Aorta (tissue), 5 donors: ENCODE data around the gene TMPRSS5. TPM values are rescaled to one million over a fixed set of nuclear protein-coding genes. Genes with fewer than 3 reads are reported as not detected.

Source experiments
- ATAC-seq: fragments of 200-7000 bp; cut with Tn5 transposase; one replicate; pipeline ENCODE4 v1.9.1; 2022; ENCODE audit warnings: moderate library complexity; ENCODE audit not compliant: low FRiP score
- DNase-seq, 2 donors: peaks; one replicate each; pipeline ENCODE4 v3.0.0-alpha.2; 2020
- H3K27ac ChIP-seq, 2 donors: one replicate each; pipeline ENCODE4 v1.5.1; 2013; ENCODE audit warnings: low read length in 2 of 2, mild to moderate bottlenecking in 2 of 2, moderate library complexity in 2 of 2, control low read depth in 1 of 2, inconsistent platforms in 1 of 2, low read depth in 1 of 2
- H3K27me3 ChIP-seq, 2 donors: one replicate each; pipeline ENCODE4 v1.6.1; 2013; ENCODE audit warnings: control low read depth in 1 of 2, low read length in 1 of 2, mild to moderate bottlenecking in 1 of 2, moderate library complexity in 1 of 2; ENCODE audit not compliant: insufficient read depth in 2 of 2, control insufficient read depth in 1 of 2
- H3K36me3 ChIP-seq, 2 donors: one replicate each; pipeline ENCODE4 v1.6.1; 2013; ENCODE audit warnings: control low read depth in 1 of 2, low read length in 1 of 2, mild to moderate bottlenecking in 1 of 2; ENCODE audit not compliant: insufficient read depth in 2 of 2, control insufficient read depth in 1 of 2
- H3K4me1 ChIP-seq, 2 donors: one replicate each; pipeline ENCODE4 v1.6.1; 2013; ENCODE audit warnings: low read length in 2 of 2, control low read depth in 1 of 2, mild to moderate bottlenecking in 1 of 2, moderate library complexity in 1 of 2; ENCODE audit not compliant: insufficient read depth in 2 of 2, control insufficient read depth in 1 of 2
- H3K4me3 ChIP-seq, 2 donors: one replicate each; pipeline ENCODE4 v1.5.1; 2013; ENCODE audit warnings: low read length in 2 of 2, control low read depth in 1 of 2, mild to moderate bottlenecking in 1 of 2
- H3K9me3 ChIP-seq: one replicate; pipeline ENCODE4 v1.6.1; 2013; ENCODE audit warnings: mild to moderate bottlenecking, low read length; ENCODE audit not compliant: control insufficient read depth
- WGBS, 2 donors: extraction: QIAGEN DNeasy Blood & Tissue Kit; methylation state at CpG; one replicate each; pipeline ENCODE4 v1.1.7; 2013; 5-methylcytosine and 5-hydroxymethylcytosine counted together
- intact Hi-C, 2 donors: fragments of 100-400 bp; cut with DNase I; formaldehyde crosslinking; loops; one replicate each; pipeline versions ENCODE4 v1.14.2 to v1.15.0; 2022
- polyA plus RNA-seq, 2 donors: library from polyadenylated mRNA; stranded (reverse); fragments of 200-250 nt; gene quantifications; one replicate each; pipeline ENCODE4 v1.2.3, GENCODE V29; 2013
- total RNA-seq, 2 donors: library from RNA; stranded (reverse); fragmentation: NEBNext Ultra II Directional; extraction: Animal tissue kit (Norgen Biotek cat#: 25700); gene quantifications; one replicate each; pipeline ENCODE4 v1.2.1, GENCODE V29; 2021
- donor health status: healthy with polysubstance abuse.
- donor health status: Bipolar disorder and iron deficiency.
- donor health status: DM: no; HTN: no; CAD: no.
- donor health status: DM: no; HTN: no; CAD: no.
- donor health status: DM: yes; HTN: yes; CAD: no.

The TMPRSS5 gene
- total and polyA plus RNA-seq, 4 donors: 1.8 to 2.2 (median 2.0) TPM; not detected in 1

DNA sequence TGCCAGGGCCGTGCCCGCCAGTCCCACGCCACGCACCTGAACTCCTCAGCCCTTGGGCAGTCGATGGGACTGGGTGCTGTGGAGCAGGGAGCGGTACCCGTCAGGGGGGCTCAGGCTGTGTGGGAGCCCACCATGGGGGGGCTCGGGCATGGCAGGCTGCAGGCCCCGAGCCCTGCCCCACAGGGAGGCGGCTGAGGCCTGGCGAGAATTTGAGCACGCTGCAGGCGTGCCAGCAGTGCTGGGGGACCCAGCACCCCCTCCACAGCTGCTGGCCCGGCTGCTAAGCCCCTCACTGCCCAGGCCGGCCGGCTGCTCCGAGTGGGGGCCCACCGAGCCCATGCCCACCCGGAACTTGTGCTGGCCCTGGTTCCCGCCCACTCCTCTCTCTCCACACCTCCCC, 56.8 kb downstream of the TMPRSS5 start:
- 89 to 91% methylated on average over 20 of the region's 20 CpGs for WGBS, 2 donors
- no peaks in the 10 kb centered on the region for H3K27me3 ChIP-seq
- H3K9me3 ChIP-seq: no peaks in the 10 kb centered on the region
- intact Hi-C loops: no loop called here
- no peak for DNase-seq
- H3K4me1 ChIP-seq: no peaks in the 10 kb centered on the region
- no peak overlapping the region for H3K27ac ChIP-seq
- H3K4me3 ChIP-seq: no peak overlapping the region
- no peak for ATAC-seq
- H3K36me3 ChIP-seq: no peaks in the 10 kb centered on the region

GRCh38 chr11:113647856-113648255, 58.3 kb downstream of the TMPRSS5 start:
- Histone ChIP-seq H3K9me3 (no peaks in the 10 kb centered on the region), H3K4me1 (no peaks in the 10 kb centered on the region), H3K4me3 (no peak overlapping the region), H3K27me3 (no peaks in the 10 kb centered on the region), H3K27ac (no peak overlapping the region), H3K36me3 (no peaks in the 10 kb centered on the region)
- DNase-seq (no peak), ATAC-seq (no peak)
- 92 to 94% methylated on average over 4 of the region's 4 CpGs for WGBS, 2 donors
- intact Hi-C loops: no loop called here

DNA sequence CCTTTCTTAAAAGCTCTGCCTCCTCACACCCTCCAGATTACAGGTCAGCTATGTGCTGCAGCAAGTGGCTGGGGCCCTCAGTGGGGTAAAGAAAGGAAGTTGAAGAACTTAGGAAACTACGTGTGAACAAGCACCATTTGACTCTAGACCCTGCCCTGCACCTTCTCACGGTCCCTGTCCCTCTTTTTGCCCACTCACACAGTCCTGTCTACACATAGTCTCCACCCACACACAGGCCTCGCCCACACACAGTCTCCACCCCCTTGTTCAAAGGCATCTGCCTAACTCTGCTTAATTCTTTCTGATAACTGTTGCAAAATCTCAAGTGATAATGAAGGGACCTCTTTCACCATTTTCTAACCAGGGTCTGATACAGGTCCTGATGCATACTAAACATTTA, 59.0 kb downstream of the TMPRSS5 start:
- no peaks in the 10 kb centered on the region for H3K9me3 ChIP-seq
- no peaks in the 10 kb centered on the region for H3K4me1 ChIP-seq
- intact Hi-C loops: no loop called here
- no peak overlapping the region for H3K4me3 ChIP-seq
- no peaks in the 10 kb centered on the region for H3K36me3 ChIP-seq
- no peak overlapping the region for H3K27ac ChIP-seq
- no peak for DNase-seq
- ATAC-seq: no peak
- H3K27me3 ChIP-seq: no peaks in the 10 kb centered on the region
- WGBS, 2 donors: 41 to 51% methylated on average over 3 of the region's 3 CpGs

DNA sequence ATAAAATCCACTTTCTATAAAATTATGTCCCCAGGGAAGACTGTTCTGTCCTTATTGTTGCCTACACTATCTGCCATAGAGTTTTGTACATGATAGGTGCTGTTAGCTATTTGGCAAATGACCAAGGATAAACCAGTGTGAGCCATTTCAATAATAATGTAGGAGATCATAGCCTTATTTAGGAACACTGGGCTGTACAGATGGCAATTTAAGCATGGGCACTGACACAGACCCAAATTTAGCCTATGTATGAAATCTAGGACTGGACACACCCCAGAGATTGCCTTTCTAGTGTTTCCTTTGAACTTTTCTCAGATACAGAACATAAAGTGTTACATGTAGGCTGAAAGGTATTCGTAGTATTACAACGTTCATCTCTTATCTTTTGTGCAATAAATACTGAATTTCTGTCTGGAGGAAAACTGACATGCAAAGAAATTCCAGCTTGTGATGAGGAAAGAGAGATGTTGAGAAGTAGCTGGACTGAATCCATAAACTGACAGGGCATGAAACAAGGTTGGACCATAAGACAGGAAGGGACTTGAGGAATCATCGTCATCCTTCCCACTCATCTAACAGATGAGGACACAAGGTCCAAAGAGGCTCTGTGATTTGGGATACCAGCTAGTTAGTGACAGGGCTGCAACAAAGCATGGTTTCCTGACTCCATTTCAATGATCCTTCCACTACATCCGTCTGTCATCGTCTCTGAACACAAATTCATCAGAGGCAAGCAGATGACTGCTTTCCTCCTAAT, 60.3 kb downstream of the TMPRSS5 start:
- DNase-seq (no peak), ATAC-seq (no peak)
- Histone ChIP-seq H3K4me3 (no peak overlapping the region), H3K9me3 (no peaks in the 10 kb centered on the region), H3K4me1 (no peaks in the 10 kb centered on the region), H3K27ac (no peak overlapping the region), H3K36me3 (no peaks in the 10 kb centered on the region), H3K27me3 (no peaks in the 10 kb centered on the region)
- WGBS, 2 donors: 57 to 67% methylated on average over 5 of the region's 5 CpGs
- intact Hi-C loops: no loop called here

GRCh38 chr11:113644605-113645004, 61.5 kb downstream of the TMPRSS5 start:
- no peaks in the 10 kb centered on the region for H3K36me3 ChIP-seq
- ATAC-seq: no peak
- H3K4me3 ChIP-seq: no peak overlapping the region
- no peaks in the 10 kb centered on the region for H3K27me3 ChIP-seq
- H3K4me1 ChIP-seq: no peaks in the 10 kb centered on the region
- intact Hi-C loops: no loop called here
- 61 to 78% methylated on average over 3 of the region's 3 CpGs for WGBS, 2 donors
- no peak overlapping the region for H3K27ac ChIP-seq
- no peak for DNase-seq
- H3K9me3 ChIP-seq: no peaks in the 10 kb centered on the region

DNA sequence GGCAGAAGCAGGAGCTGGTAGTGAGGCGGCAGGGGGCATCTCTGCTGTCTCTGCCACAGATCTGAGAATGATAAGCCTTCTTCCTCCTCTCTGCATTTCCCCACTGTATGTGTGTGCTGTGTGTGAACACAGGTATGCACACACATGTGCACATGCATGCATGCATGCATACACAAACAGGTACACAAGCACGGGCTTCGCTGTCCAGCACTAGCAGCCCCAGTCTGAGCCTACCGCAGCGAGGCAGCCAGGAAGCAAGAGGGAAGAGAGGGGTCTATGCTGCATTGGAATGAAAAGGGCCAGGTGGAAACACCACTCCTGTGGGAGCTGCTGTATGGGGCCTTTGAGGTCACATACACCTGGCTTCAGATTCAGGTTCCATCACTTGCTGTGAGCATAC, 62.4 kb downstream of the TMPRSS5 start:
- 80 to 81% methylated on average over 5 of the region's 5 CpGs for WGBS, 2 donors
- Histone ChIP-seq H3K4me3 (no peak overlapping the region), H3K4me1 (no peaks in the 10 kb centered on the region), H3K27ac (no peak overlapping the region), H3K27me3 (no peaks in the 10 kb centered on the region), H3K9me3 (no peaks in the 10 kb centered on the region), H3K36me3 (no peaks in the 10 kb centered on the region)
- intact Hi-C loops: no loop called here
- no peak for DNase-seq
- ATAC-seq: no peak

DNA sequence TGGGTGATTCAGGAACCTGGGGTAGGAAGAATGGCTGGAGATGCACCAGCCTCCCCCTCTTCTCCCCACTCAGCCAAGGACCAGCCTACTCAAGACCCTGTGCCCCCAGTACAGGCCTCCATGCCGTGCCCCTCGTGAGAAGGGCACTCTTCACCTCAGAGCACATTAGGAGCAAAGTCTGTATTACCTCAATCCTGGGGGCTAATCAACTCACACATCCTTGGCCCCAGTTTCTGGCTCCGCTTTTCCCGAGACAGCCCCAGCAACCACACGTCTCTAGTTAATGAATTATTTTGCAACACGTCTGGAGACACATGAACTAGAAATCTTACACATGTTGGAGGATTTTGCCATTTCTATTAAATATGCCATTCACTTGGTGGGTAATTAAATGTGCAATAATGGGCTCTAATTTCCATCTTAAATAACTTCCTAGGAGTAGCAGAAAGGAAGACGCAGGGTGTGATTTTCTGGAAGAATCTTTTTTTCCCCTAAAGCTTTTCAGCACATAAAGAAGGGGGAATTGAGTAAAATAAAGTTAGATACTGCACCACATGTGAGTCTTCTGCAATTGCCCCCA, 63.0 kb downstream of the TMPRSS5 start:
- Histone ChIP-seq H3K27ac (no peak overlapping the region), H3K4me1 (no peaks in the 10 kb centered on the region), H3K27me3 (no peaks in the 10 kb centered on the region), H3K4me3 (no peak overlapping the region), H3K9me3 (no peaks in the 10 kb centered on the region), H3K36me3 (no peaks in the 10 kb centered on the region)
- DNase-seq: no peak
- intact Hi-C loops: no loop called here
- 64 to 71% methylated on average over 7 of the region's 7 CpGs for WGBS, 2 donors
- ATAC-seq: no peak

- intact Hi-C loops: no loop called here
- no peak for DNase-seq
These were observed 64.0 kb downstream of the TMPRSS5 start for GRCh38 chr11:113642090-113642489.

DNA sequence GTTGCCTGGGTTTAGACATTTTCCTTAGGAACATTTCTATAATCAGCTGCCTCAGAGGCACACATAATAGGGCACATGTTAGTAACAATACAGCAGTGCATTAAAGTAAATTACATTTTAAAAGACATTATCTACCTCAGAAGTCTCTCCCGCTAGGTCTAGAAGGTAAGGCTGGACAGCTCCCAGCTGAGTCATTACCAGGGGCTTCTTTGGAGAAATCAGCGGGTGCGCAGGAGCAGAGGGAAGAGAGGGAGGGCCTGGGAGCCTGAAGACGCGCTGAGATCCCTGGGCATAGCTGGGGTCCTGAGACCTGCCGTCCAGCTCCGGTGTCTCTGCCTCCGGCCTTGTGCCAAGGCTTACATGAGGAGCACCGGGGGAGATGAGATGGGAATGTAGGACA, 67.7 kb downstream of the TMPRSS5 start:
- DNase-seq: no peak
- ATAC-seq: no peak
- Histone ChIP-seq H3K4me3 (no peak overlapping the region), H3K27ac (no peak overlapping the region), H3K36me3 (no peaks in the 10 kb centered on the region), H3K4me1 (peaks cover 0 to 1% of the 10 kb centered on the region in 2 donors), H3K27me3 (no peaks in the 10 kb centered on the region), H3K9me3 (no peaks in the 10 kb centered on the region)
- intact Hi-C loops: no loop called here
- 86 to 88% methylated on average over 9 of the region's 9 CpGs for WGBS, 2 donors

More at GRCh38 chr11:113642090-113642489, 64.0 kb downstream of the TMPRSS5 start:
- no peaks in the 10 kb centered on the region for H3K36me3 ChIP-seq
- H3K27ac ChIP-seq: no peak overlapping the region
- H3K27me3 ChIP-seq: no peaks in the 10 kb centered on the region
- no peak overlapping the region for H3K4me3 ChIP-seq
- H3K4me1 ChIP-seq: no peaks in the 10 kb centered on the region
- no peak for ATAC-seq
- WGBS, 2 donors: 97 to 100% methylated on average over 1 of the region's 1 CpG
- no peaks in the 10 kb centered on the region for H3K9me3 ChIP-seq
